Measurements from ENCODE around the gene MPND.

GRCh38 chr19:4379383-4380253, 36.3 kb downstream of the MPND start:
- TF ChIP-seq EZH2 (IDR thresholded peaks at IDR 0.05) (no peak), CTCF (IDR thresholded peaks at IDR 0.05 in 2 of 3, conservative IDR thresholded peaks at IDR 0.05 in 1 of 3; ENCODE audit: borderline replicate concordance in 1 of 3, insufficient read depth in 1 of 3, low read depth in 2 of 3, low read length in 2 of 3) (no peak), JUND (IDR thresholded peaks at IDR 0.05) (no peak), CEBPB (IDR thresholded peaks at IDR 0.05; ENCODE audit: low read depth) (no peak), POLR2AphosphoS5 (IDR thresholded peaks at IDR 0.05; ENCODE audit: low read depth, low read length) (no peak), FOSL1 (IDR thresholded peaks at IDR 0.05; ENCODE audit: low read depth) (no peak), SIN3A (IDR thresholded peaks at IDR 0.05; ENCODE audit: low read depth) (0 out of 2 replicates have a peak, but pooled peaks have one; percentile 44), REST (IDR thresholded peaks at IDR 0.05; ENCODE audit: low read depth) (no peak), MAX (IDR thresholded peaks at IDR 0.05) (no peak)
